ENCODE data around the gene HPS4. TPM values are rescaled to one million over a fixed set of nuclear protein-coding genes. Genes with fewer than 3 reads are reported as not detected.

Gene HPS4
- total and polyA plus RNA-seq, 9 donors, result 12.2 to 19.3 (median 15.4) TPM

DNA sequence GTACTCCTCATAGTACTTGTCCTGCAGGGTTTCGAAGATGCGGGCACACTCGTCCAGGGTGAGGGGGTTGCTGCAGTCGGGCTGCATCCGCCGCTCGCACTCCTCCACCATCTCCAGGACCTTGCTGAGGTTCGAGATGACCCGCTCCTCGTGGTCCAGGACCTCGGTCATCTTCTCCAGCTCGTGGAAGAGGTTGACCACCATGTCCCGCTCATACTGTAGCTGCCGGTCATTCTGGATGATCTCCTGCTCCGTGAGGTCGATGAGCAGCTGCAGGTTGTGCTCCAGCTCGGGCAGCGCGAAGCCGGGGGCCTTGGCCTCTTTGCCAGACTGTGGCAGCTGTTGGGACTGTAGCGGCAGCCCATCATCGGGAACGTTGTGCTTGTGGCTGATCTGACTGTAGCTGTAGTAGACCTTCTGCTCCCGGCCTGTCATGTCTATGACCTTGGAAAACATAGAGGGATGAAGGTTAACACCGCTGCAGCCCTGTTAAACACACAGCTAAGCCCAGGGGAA lies 15.7 kb upstream of the HPS4 start:
- H3K4me3 ChIP-seq (ENCODE audit: low read length), result no peak overlapping the region
- H3K4me1 ChIP-seq (ENCODE audit: control insufficient read depth, insufficient read depth, low read length), result peaks cover 4% of the 10 kb centered on the region
- H3K9me3 ChIP-seq (replicated peaks; ENCODE audit: control insufficient read depth, low read depth, low read length), result no peaks in the 10 kb centered on the region
- H3K27ac ChIP-seq (ENCODE audit: low read length), result no peak overlapping the region
- H3K27me3 ChIP-seq (ENCODE audit: control insufficient read depth, insufficient read depth, low read length), result no peaks in the 10 kb centered on the region
- 92% methylated on average over 20 of the region's 25 CpGs for WGBS (ENCODE audit: insufficient coverage)
- H3K36me3 ChIP-seq (ENCODE audit: control insufficient read depth, insufficient read depth, low read length), result peaks cover 71% of the 10 kb centered on the region
- DNase-seq, result no peak

DNA sequence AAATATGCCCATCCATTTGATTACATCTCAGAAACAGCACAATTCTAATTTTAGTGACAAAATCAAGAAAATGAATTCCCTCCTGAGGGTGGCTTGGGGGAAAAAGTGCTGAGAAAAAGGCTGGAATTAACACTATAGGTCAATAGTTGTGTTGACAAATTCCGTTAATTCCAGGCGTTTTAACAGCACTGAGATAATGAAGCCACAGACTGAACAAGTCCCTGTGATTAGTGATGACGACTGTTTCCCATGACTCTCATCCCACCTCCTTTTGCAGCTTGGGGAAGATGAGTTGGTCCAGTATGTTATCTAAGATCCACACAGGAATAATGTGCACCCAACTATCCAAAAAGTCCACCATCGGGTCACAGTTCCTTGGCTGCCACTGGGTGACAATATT lies 12.9 kb upstream of the HPS4 start:
- Histone ChIP-seq H3K4me3 (ENCODE audit: low read length) (no peak overlapping the region), H3K27ac (ENCODE audit: low read length) (no peak overlapping the region), H3K4me1 (ENCODE audit: control insufficient read depth, insufficient read depth, low read length) (no peaks in the 10 kb centered on the region), H3K9me3 (replicated peaks; ENCODE audit: control insufficient read depth, low read depth, low read length) (no peaks in the 10 kb centered on the region), H3K27me3 (ENCODE audit: control insufficient read depth, insufficient read depth, low read length) (no peaks in the 10 kb centered on the region), H3K36me3 (ENCODE audit: control insufficient read depth, insufficient read depth, low read length) (peaks cover 70% of the 10 kb centered on the region)
- 83% methylated on average over 2 of the region's 4 CpGs for WGBS (ENCODE audit: insufficient coverage)
- no peak for DNase-seq

DNA sequence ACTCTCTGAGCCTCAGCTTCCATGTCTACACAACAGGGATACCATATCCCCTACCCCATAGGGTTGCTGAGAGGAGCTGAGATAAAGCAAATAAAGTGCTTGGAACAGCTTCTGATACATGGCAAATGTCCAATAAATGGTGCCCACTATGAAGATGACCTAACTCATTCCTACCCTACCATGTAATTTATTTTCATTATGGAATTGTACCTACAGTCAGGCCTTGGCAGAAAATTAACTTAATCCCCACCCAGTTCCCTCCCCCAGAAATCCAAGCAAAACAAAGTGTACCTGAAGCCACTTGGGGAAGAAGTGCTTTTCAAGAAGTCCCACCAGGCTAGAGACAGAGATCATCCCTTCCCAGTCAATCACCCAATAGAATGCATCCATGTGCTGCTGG lies 10.9 kb upstream of the HPS4 start:
- H3K27me3 ChIP-seq (ENCODE audit: control insufficient read depth, insufficient read depth, low read length), result no peaks in the 10 kb centered on the region
- H3K27ac ChIP-seq (ENCODE audit: low read length), result no peak overlapping the region
- no peaks in the 10 kb centered on the region for H3K9me3 ChIP-seq (replicated peaks; ENCODE audit: control insufficient read depth, low read depth, low read length)
- no peaks in the 10 kb centered on the region for H3K4me1 ChIP-seq (ENCODE audit: control insufficient read depth, insufficient read depth, low read length)
- DNase-seq, result no peak
- H3K4me3 ChIP-seq (ENCODE audit: low read length), result no peak overlapping the region
- peaks cover 78% of the 10 kb centered on the region for H3K36me3 ChIP-seq (ENCODE audit: control insufficient read depth, insufficient read depth, low read length)

DNA sequence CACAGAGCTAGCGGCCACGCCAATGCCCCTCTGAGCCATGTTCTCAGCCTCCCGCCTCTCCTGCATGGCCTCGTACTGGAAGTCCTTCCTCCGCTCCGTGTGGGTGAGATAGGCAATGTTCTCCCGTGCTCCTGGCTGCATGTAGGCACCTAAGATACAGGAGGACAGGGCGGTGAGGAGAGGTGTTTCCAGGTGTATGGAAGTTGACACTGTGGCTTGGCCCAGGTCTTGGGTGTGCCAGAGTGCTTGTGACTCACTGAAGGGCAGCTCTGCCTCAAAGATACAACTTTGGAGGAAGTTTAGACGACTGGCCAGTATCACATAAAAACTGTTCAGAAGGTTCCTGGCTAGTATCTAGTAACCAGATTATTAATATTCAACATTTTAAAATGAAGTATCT lies 8.6 kb upstream of the HPS4 start:
- H3K4me3 ChIP-seq (ENCODE audit: low read length), result no peak overlapping the region
- H3K36me3 ChIP-seq (ENCODE audit: control insufficient read depth, insufficient read depth, low read length), result peaks cover 86% of the 10 kb centered on the region
- H3K9me3 ChIP-seq (replicated peaks; ENCODE audit: control insufficient read depth, low read depth, low read length), result no peaks in the 10 kb centered on the region
- no peak for DNase-seq
- WGBS (ENCODE audit: insufficient coverage), result 93% methylated on average over 7 of the region's 9 CpGs
- no peak overlapping the region for H3K27ac ChIP-seq (ENCODE audit: low read length)
- H3K4me1 ChIP-seq (ENCODE audit: control insufficient read depth, insufficient read depth, low read length), result no peaks in the 10 kb centered on the region
- H3K27me3 ChIP-seq (ENCODE audit: control insufficient read depth, insufficient read depth, low read length), result no peaks in the 10 kb centered on the region

DNA sequence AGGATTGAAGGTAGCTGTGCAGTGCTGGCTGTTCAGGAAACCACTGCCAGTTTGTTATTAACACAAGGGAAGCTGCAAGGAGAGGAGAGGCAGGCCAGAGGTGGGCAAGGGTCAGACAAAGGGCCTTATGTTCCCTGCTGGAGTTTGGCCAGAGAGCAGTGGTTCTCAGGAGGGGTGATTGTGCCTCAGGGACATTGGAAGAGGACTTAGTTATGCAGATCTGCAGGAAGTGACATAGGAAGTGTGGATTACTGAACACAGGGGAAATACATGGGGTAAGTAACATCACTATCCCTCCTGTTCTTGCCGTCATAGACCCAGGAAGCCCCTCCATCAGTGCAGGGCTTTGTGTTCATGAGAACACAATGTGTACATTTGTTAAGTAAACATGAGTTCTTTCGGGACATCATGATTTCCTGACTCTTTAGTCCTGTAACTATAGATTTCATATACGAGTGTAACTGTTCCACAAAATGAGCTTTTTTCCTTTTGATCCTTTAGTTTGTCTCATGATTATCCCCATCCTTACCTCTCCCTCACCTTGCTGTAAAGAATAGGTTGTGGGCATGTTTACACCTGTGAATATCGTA lies 6.0 kb upstream of the HPS4 start:
- peaks cover 6% of the 10 kb centered on the region for H3K4me1 ChIP-seq (ENCODE audit: control insufficient read depth, insufficient read depth, low read length)
- H3K36me3 ChIP-seq (ENCODE audit: control insufficient read depth, insufficient read depth, low read length), result peaks cover 63% of the 10 kb centered on the region
- no peak for DNase-seq
- no peak overlapping the region for H3K4me3 ChIP-seq (ENCODE audit: low read length)
- H3K9me3 ChIP-seq (replicated peaks; ENCODE audit: control insufficient read depth, low read depth, low read length), result no peaks in the 10 kb centered on the region
- WGBS (ENCODE audit: insufficient coverage), result 100% methylated on average over 1 of the region's 4 CpGs
- no peaks in the 10 kb centered on the region for H3K27me3 ChIP-seq (ENCODE audit: control insufficient read depth, insufficient read depth, low read length)
- H3K27ac ChIP-seq (ENCODE audit: low read length), result no peak overlapping the region

DNA sequence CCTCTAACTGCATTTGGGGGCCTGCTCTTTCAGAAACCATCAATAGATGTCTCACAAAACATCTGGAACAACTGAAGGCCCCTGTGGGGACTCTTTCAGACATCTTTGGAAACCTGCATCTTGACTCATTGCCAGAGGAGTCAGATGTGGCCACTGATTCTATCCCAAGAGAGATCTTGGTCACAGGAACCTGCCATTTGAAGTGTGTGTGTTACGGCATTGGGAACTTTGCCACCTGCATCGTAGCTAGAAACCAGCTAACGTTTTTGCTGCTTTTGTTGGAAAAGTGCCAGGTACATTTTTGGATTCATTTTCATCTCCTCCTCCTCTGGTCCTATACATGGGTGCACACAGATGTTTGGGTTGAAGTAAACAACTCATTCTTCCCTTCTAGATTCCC lies 4.4 kb upstream of the HPS4 start:
- 44% methylated on average over 1 of the region's 3 CpGs for WGBS (ENCODE audit: insufficient coverage)

DNA sequence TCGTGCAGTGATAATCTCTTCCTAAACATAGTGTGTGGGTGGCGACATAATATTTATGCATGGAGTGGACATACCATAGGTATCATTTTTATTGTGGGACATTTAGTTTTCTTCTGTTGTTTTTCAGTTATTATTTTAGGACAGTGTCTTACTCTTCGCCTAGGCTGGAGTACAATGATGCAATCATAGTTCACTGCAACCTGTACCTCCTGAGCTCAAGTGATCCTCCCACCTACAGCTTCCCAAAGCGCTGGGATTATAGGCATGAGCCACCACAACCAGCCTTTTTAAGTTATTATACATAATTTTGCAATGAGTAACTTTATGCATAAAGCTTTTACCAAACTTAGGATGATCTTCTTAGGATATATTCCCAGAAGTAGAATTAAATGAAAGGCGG lies 2.8 kb upstream of the HPS4 start:
- no CpG with 5 or more reads among the region's 5 CpGs for WGBS (ENCODE audit: insufficient coverage)
- Histone ChIP-seq H3K27ac (ENCODE audit: low read length) (no peak overlapping the region), H3K36me3 (ENCODE audit: control insufficient read depth, insufficient read depth, low read length) (peaks cover 40% of the 10 kb centered on the region), H3K4me1 (ENCODE audit: control insufficient read depth, insufficient read depth, low read length) (peaks cover 16% of the 10 kb centered on the region), H3K4me3 (ENCODE audit: low read length) (no peak overlapping the region), H3K27me3 (ENCODE audit: control insufficient read depth, insufficient read depth, low read length) (no peaks in the 10 kb centered on the region), H3K9me3 (replicated peaks; ENCODE audit: control insufficient read depth, low read depth, low read length) (no peaks in the 10 kb centered on the region)
- DNase-seq, result no peak

More for the DNA sequence above, 4.4 kb upstream of the HPS4 start:
- H3K27ac ChIP-seq (ENCODE audit: low read length), result no peak overlapping the region
- H3K27me3 ChIP-seq (ENCODE audit: control insufficient read depth, insufficient read depth, low read length), result no peaks in the 10 kb centered on the region
- peaks cover 49% of the 10 kb centered on the region for H3K36me3 ChIP-seq (ENCODE audit: control insufficient read depth, insufficient read depth, low read length)
- DNase-seq, result no peak
- no peaks in the 10 kb centered on the region for H3K9me3 ChIP-seq (replicated peaks; ENCODE audit: control insufficient read depth, low read depth, low read length)
- H3K4me3 ChIP-seq (ENCODE audit: low read length), result no peak overlapping the region
- peaks cover 11% of the 10 kb centered on the region for H3K4me1 ChIP-seq (ENCODE audit: control insufficient read depth, insufficient read depth, low read length)

DNA sequence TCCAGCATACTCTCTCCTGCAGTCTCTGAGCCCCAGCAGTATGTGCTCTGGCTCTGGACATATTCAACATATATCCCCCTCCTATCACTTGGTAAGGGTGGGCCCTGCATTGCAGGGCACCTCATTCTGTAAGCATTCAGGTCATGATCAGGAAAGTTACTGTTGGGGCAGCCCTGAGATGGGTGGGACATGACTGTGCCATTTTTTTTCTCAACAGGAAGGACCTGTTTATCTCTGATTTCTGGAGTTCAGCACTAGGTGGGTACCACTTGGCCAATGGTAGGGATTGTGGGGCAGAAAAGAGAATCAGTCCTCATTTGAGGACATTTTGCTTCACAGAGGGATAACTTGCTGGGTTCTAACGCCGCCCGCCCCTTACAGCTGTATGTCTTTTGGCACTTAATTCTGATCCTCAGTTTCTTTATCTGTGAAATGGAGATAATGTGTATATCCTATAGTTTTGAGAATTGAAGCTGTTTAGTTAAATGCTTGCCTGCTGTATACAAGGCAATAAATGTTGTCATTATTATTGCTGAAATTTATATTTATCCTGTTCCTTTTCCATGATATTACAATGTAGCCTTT lies 2.3 kb upstream of the HPS4 start:
- H3K4me3 ChIP-seq (ENCODE audit: low read length), result no peak overlapping the region
- H3K27me3 ChIP-seq (ENCODE audit: control insufficient read depth, insufficient read depth, low read length), result no peaks in the 10 kb centered on the region
- peaks cover 16% of the 10 kb centered on the region for H3K4me1 ChIP-seq (ENCODE audit: control insufficient read depth, insufficient read depth, low read length)
- 80% methylated on average over 2 of the region's 3 CpGs for WGBS (ENCODE audit: insufficient coverage)
- H3K36me3 ChIP-seq (ENCODE audit: control insufficient read depth, insufficient read depth, low read length), result peaks cover 38% of the 10 kb centered on the region
- DNase-seq, result no peak
- no peaks in the 10 kb centered on the region for H3K9me3 ChIP-seq (replicated peaks; ENCODE audit: control insufficient read depth, low read depth, low read length)
- no peak overlapping the region for H3K27ac ChIP-seq (ENCODE audit: low read length)

DNA sequence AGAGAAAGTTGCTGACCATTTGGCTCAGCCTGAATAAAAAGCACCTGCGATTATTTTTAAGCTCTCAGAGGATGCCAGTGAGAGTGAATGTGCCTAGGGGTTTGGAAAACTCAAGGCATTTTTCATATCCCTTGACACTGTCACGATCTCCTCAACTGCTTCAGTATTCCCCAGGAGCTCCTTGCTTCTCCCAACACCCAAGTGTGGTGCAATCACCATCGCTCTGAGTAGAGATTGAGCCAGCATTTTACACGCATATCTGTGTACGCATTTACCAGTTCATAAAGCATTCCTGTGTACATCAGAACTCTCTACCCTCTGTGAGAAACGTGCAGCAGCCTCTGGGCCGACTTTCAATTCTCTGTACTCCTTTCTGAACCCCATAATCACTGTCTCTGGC lies 1.4 kb upstream of the HPS4 start:
- 62% methylated on average over 5 of the region's 7 CpGs for WGBS (ENCODE audit: insufficient coverage)
- no peaks in the 10 kb centered on the region for H3K9me3 ChIP-seq (replicated peaks; ENCODE audit: control insufficient read depth, low read depth, low read length)
- peaks cover 37% of the 10 kb centered on the region for H3K36me3 ChIP-seq (ENCODE audit: control insufficient read depth, insufficient read depth, low read length)
- H3K4me3 ChIP-seq (ENCODE audit: low read length), result no peak overlapping the region
- no peaks in the 10 kb centered on the region for H3K27me3 ChIP-seq (ENCODE audit: control insufficient read depth, insufficient read depth, low read length)
- H3K4me1 ChIP-seq (ENCODE audit: control insufficient read depth, insufficient read depth, low read length), result peaks cover 20% of the 10 kb centered on the region
- no peak for DNase-seq
- H3K27ac ChIP-seq (ENCODE audit: low read length), result no peak overlapping the region

DNA sequence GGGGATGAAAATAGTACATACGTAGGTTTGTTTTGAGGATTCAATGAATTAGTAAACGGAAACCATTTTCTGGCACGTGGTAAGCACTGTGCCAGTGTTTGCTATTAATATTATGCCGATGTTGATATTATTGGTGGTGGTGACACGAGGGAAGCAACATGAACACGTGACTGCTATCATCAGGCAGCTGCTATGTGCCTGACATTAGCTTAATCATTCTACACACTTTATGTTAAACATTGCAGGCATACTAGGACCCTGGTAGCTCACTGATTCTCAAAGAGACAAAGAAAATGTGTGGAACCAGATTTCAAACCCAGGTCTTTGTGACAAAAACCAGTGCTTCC lies 750 bp upstream of the HPS4 start:
- Histone ChIP-seq H3K27me3 (ENCODE audit: control insufficient read depth, insufficient read depth, low read length) (no peaks in the 10 kb centered on the region), H3K4me1 (ENCODE audit: control insufficient read depth, insufficient read depth, low read length) (peaks cover 20% of the 10 kb centered on the region), H3K36me3 (ENCODE audit: control insufficient read depth, insufficient read depth, low read length) (peaks cover 35% of the 10 kb centered on the region), H3K4me3 (ENCODE audit: low read length) (peak overlapping the region; percentile 90), H3K27ac (ENCODE audit: low read length) (peak overlapping the region; percentile 85), H3K9me3 (replicated peaks; ENCODE audit: control insufficient read depth, low read depth, low read length) (no peaks in the 10 kb centered on the region)
- WGBS (ENCODE audit: insufficient coverage), result 5% methylated on average over 3 of the region's 6 CpGs
- no peak for DNase-seq

DNA sequence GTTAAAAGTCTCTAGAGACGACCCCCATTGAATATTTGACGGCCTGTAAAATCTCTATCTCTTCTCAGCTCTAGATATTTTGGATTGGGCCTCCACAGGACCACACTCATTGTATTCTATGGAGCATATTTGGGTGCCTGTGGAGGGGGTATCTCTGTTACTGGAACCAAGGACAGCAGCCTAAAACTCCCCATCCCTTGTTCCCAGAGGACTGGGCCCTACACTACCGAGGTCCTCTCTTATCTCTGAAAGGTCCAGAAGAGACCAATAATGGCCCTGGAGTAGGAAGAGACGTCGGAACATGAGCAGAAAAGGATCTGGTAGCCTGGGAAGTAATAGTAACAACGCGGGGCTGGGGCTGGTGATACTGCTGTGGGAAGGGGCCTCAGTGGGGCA lies 542 bp downstream of the HPS4 start:
- DNase-seq, result no peak
- WGBS (ENCODE audit: insufficient coverage), result 2% methylated on average over 5 of the region's 7 CpGs

More for the DNA sequence above, 542 bp downstream of the HPS4 start:
- H3K27ac ChIP-seq (ENCODE audit: low read length), result peak overlapping the region; percentile 95
- H3K27me3 ChIP-seq (ENCODE audit: control insufficient read depth, insufficient read depth, low read length), result no peaks in the 10 kb centered on the region
- H3K9me3 ChIP-seq (replicated peaks; ENCODE audit: control insufficient read depth, low read depth, low read length), result no peaks in the 10 kb centered on the region
- peak overlapping the region; percentile 90 for H3K4me3 ChIP-seq (ENCODE audit: low read length)
- H3K4me1 ChIP-seq (ENCODE audit: control insufficient read depth, insufficient read depth, low read length), result peaks cover 20% of the 10 kb centered on the region
- peaks cover 23% of the 10 kb centered on the region for H3K36me3 ChIP-seq (ENCODE audit: control insufficient read depth, insufficient read depth, low read length)

Measured in muscle of leg (tissue), 11 donors.